HEK293 (cell line): ENCODE measurements around the gene DSP.

Experiments
- CTCF ChIA-PET: fragments of 350-600 bp; formaldehyde crosslinking; extraction: SDS; loops from one replicate; lab custom pipeline; 2021; ENCODE audit warnings: antibody characterized with exemption; lab: Yijun Ruan, JAX
- POLR2A ChIA-PET: fragments of 300-600 bp; formaldehyde crosslinking; extraction: SDS; loops from one replicate; lab custom pipeline; 2020; ENCODE audit warnings: antibody characterized with exemption, inconsistent platforms; lab: Yijun Ruan, JAX
- H3K27ac ChIP-seq: fragments of 200-500 bp; sonication (Bioruptor generic); 2 replicates; pipeline ENCODE4 v1.5.1; 2014; ENCODE audit warnings: low read depth, low read length, control low read depth, inconsistent platforms; ENCODE audit errors: extremely low read depth
- H3K36me3 ChIP-seq, 2 experiments: fragments of 200-500 bp in 1 of 2; sonication (Bioruptor generic) in 1 of 2; 1 replicate in 1 of 2; 2 replicates in 1 of 2; pipeline ENCODE4 v1.5.1; 2014 to 2017; ENCODE audit warnings: inconsistent platforms in 2 of 2, low read length in 2 of 2; ENCODE audit not compliant: control insufficient read depth in 2 of 2, insufficient read depth in 1 of 2
- H3K4me1 ChIP-seq: fragments of 200-500 bp; sonication (Bioruptor generic); 2 replicates; pipeline ENCODE4 v1.5.1; 2014; ENCODE audit warnings: mild to moderate bottlenecking, low read length, inconsistent platforms; ENCODE audit not compliant: control insufficient read depth, insufficient read depth
- H3K4me3 ChIP-seq: 2 replicates; pipeline ENCODE4 v1.5.1; 2011; ENCODE audit warnings: low read depth, mild to moderate bottlenecking, control low read depth, low read length, moderate library complexity
- H3K9me3 ChIP-seq: fragments of 200-500 bp; sonication (Bioruptor generic); 2 replicates; pipeline ENCODE4 v1.5.1; 2014; ENCODE audit warnings: low read depth, low read length, inconsistent platforms; ENCODE audit not compliant: control insufficient read depth, insufficient read depth
- EGR2 ChIP-seq: fragments of 450-650 bp; formaldehyde crosslinking; IDR thresholded peaks from 2 replicates; pipeline ENCODE4 v1.5.1; 2016; ENCODE audit warnings: low read depth, missing biosample characterization, missing genetic modification characterization
- PBX3 ChIP-seq: sonication (generic); formaldehyde crosslinking; IDR thresholded peaks from 2 replicates; pipeline ENCODE4 v1.8.1; 2022; ENCODE audit warnings: mild to moderate bottlenecking, moderate library complexity, missing genetic modification reagents
- PRDM2 ChIP-seq: fragments of 450-650 bp; formaldehyde crosslinking; IDR thresholded peaks from 2 replicates; pipeline ENCODE4 v1.5.1; 2016; ENCODE audit warnings: missing biosample characterization, missing genetic modification characterization, borderline replicate concordance
- SCRT2 ChIP-seq: fragments of 450-650 bp; formaldehyde crosslinking; IDR thresholded peaks from 2 replicates; pipeline ENCODE4 v1.5.1; 2016; ENCODE audit warnings: missing biosample characterization, missing genetic modification characterization
- SP7 ChIP-seq: fragments of 450-650 bp; formaldehyde crosslinking; IDR thresholded peaks from 2 replicates; pipeline ENCODE4 v1.5.1; 2016; ENCODE audit warnings: missing biosample characterization, missing genetic modification characterization
- YY2 ChIP-seq: fragments of 450-650 bp; formaldehyde crosslinking; IDR thresholded peaks from 2 replicates; pipeline ENCODE4 v1.5.1; 2016; ENCODE audit warnings: missing biosample characterization, missing genetic modification characterization
- ZBTB48 ChIP-seq: fragments of 450-650 bp; formaldehyde crosslinking; IDR thresholded peaks from 2 replicates; pipeline ENCODE4 v1.5.1; 2016; ENCODE audit warnings: missing biosample characterization, missing genetic modification characterization
- ZFP37 ChIP-seq: fragments of 450-650 bp; formaldehyde crosslinking; IDR thresholded peaks from 2 replicates; pipeline ENCODE4 v1.5.1; 2016; ENCODE audit warnings: missing biosample characterization, missing genetic modification characterization
- ZNF132 ChIP-seq: fragments of 450-650 bp; formaldehyde crosslinking; IDR thresholded peaks from 2 replicates; pipeline ENCODE4 v1.5.1; 2017; ENCODE audit warnings: missing biosample characterization, missing genetic modification characterization, borderline replicate concordance
- ZNF133 ChIP-seq: fragments of 450-650 bp; formaldehyde crosslinking; IDR thresholded peaks from 2 replicates; pipeline ENCODE4 v1.5.1; 2016; ENCODE audit warnings: missing biosample characterization, missing genetic modification characterization
- ZNF248 ChIP-seq: fragments of 450-650 bp; formaldehyde crosslinking; IDR thresholded peaks from 2 replicates; pipeline ENCODE4 v1.5.1; 2017; ENCODE audit warnings: missing biosample characterization, missing genetic modification characterization
- ZNF350 ChIP-seq: fragments of 450-650 bp; formaldehyde crosslinking; IDR thresholded peaks from 2 replicates; pipeline ENCODE4 v1.5.0; 2017; ENCODE audit warnings: missing biosample characterization, mild to moderate bottlenecking, missing genetic modification characterization
- ZNF354C ChIP-seq: fragments of 450-650 bp; formaldehyde crosslinking; IDR thresholded peaks from 2 replicates; pipeline ENCODE4 v1.5.1; 2016; ENCODE audit warnings: missing biosample characterization, missing genetic modification characterization, low read depth, borderline replicate concordance
- ZNF366 ChIP-seq: fragments of 450-650 bp; formaldehyde crosslinking; conservative IDR thresholded peaks from 2 replicates; pipeline ENCODE4 v1.5.1; 2016; ENCODE audit warnings: missing biosample characterization, missing genetic modification characterization
- ZNF404 ChIP-seq: fragments of 450-650 bp; formaldehyde crosslinking; IDR thresholded peaks from 2 replicates; pipeline ENCODE4 v1.5.1; 2017; ENCODE audit warnings: missing biosample characterization, missing genetic modification characterization
- ZNF449 ChIP-seq: fragments of 450-650 bp; formaldehyde crosslinking; IDR thresholded peaks from 2 replicates; pipeline ENCODE4 v1.5.1; 2017; ENCODE audit warnings: missing biosample characterization, mild to moderate bottlenecking, missing genetic modification characterization, moderate library complexity
- ZNF510 ChIP-seq: fragments of 450-650 bp; formaldehyde crosslinking; IDR thresholded peaks from 2 replicates; pipeline ENCODE4 v1.5.1; 2018; ENCODE audit warnings: mild to moderate bottlenecking, missing genetic modification characterization, missing biosample characterization; ENCODE audit not compliant: insufficient replicate concordance
- ZNF514 ChIP-seq: fragments of 450-650 bp; formaldehyde crosslinking; IDR thresholded peaks from 2 replicates; pipeline ENCODE4 v1.5.1; 2016; ENCODE audit warnings: missing biosample characterization, missing genetic modification characterization
- ZNF596 ChIP-seq: fragments of 450-650 bp; IDR thresholded peaks from 2 replicates; pipeline ENCODE4 v1.5.0; 2018; ENCODE audit warnings: missing biosample characterization, mild to moderate bottlenecking, missing genetic modification characterization, moderate library complexity
- ZNF600 ChIP-seq: fragments of 450-650 bp; formaldehyde crosslinking; IDR thresholded peaks from 2 replicates; pipeline ENCODE4 v1.5.1; 2016; ENCODE audit warnings: missing biosample characterization, missing genetic modification characterization
- ZNF677 ChIP-seq: fragments of 450-650 bp; IDR thresholded peaks from 2 replicates; pipeline ENCODE4 v1.5.0; 2018; ENCODE audit warnings: missing biosample characterization, mild to moderate bottlenecking, missing genetic modification characterization, moderate library complexity
- ZNF837 ChIP-seq: fragments of 450-650 bp; formaldehyde crosslinking; IDR thresholded peaks from 2 replicates; pipeline ENCODE4 v1.5.1; 2016; ENCODE audit warnings: missing biosample characterization, missing genetic modification characterization
- TF ChIP-seq, protein P1 (sequence below): fragments of 450-650 bp; formaldehyde crosslinking; IDR thresholded peaks from 2 replicates; pipeline ENCODE4 v1.5.1; 2016; ENCODE audit warnings: missing biosample characterization, missing genetic modification characterization, low read depth
- TF ChIP-seq, protein P2 (sequence below): fragments of 450-650 bp; formaldehyde crosslinking; IDR thresholded peaks from 2 replicates; pipeline ENCODE4 v1.5.1; 2016; ENCODE audit warnings: missing biosample characterization, missing genetic modification characterization

The DSP gene

DNA sequence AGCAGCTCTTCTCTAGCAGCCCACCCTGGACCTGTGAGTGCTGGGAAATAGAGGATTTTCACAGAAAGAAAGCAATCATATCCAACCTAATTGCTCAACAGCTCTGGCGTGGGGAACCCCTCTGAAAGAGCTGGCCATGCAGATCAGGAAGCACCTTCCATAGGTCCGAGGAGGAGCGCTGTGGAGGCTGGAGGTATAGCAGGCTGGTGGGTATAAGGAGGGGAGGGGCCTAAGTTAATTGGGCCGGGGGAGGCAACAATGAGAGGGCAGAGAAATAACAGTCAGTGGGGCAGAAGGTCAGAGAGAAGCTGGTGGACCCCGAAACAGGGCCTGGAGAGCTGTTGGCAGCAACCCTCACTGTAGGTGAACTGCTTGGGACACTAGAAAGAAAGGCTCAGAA lies 89.3 kb downstream of the DSP start:
- Histone ChIP-seq H3K27ac (no peak overlapping the region), H3K36me3 (no peaks in the 10 kb centered on the region), H3K4me1 (0 out of 2 replicates have a peak, but pooled peaks cover 3% of the 10 kb centered on the region), H3K4me3 (no peak overlapping the region), H3K9me3 (no peaks in the 10 kb centered on the region)
- POLR2A ChIA-PET = interaction anchor here (0.7 kb wide), 1 partner anchor 87 kb away, joined by 5 read pairs; no protein-coding TSS in a partner anchor
- CTCF ChIA-PET = interaction anchor here (0.7 to 1.4 kb wide), 4 partner anchors 9 to 280 kb away, joined by 3 read pairs; no protein-coding TSS in a partner anchor
- no peak for TF ChIP-seq ZNF248 (tag by site-specific recombination)
- TF ChIP-seq ZNF133 (tag by site-specific recombination) = no peak
- no peak for TF ChIP-seq ZNF354C
- no peak for TF ChIP-seq PRDM2 (tag by site-specific recombination)
- no peak for TF ChIP-seq ZNF837 (tag by site-specific recombination)
- no peak for TF ChIP-seq ZNF600 (tag by site-specific recombination)
- TF ChIP-seq ZNF350 = no peak
- TF ChIP-seq, all 188 proteins: peak for 0

DNA sequence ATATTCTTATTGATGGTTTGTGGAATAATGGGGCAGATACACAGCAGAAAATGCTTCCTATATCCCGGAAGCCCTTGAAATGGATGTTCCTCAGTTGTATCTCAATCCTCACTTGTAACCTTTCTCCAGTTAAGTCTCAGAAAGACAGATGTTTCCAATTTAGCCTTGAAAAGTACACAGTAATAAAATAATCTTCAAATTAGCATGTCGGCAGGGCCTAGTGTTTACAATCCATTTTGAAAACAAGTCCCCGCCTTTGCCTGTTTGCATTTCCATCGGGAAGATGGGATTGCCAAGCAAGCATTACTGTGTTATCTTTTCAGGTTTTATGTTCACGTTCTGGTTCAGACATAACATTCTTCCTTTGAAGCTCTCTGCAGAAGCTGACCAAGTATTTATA lies 90.0 kb downstream of the DSP start:
- no peaks in the 10 kb centered on the region for H3K9me3 ChIP-seq
- H3K36me3 ChIP-seq = no peaks in the 10 kb centered on the region
- POLR2A ChIA-PET = no interaction called here
- H3K4me3 ChIP-seq = no peak overlapping the region
- CTCF ChIA-PET = interaction anchor here (1.3 to 1.4 kb wide), 2 partner anchors 10 to 16 kb away, joined by 3 read pairs; no protein-coding TSS in a partner anchor
- H3K4me1 ChIP-seq = 0 out of 2 replicates have a peak, but pooled peaks cover 3% of the 10 kb centered on the region
- no peak overlapping the region for H3K27ac ChIP-seq
- TF ChIP-seq ZNF510 (tag by site-specific recombination) (no peak), ZNF366 (no peak), PBX3 (CRISPR knock-in tag) (no peak), ZNF404 (tag by site-specific recombination) (no peak), ZNF132 (tag by site-specific recombination) (no peak), ZNF677 (tag by site-specific recombination) (no peak), SP7 (no peak), ZNF514 (tag by site-specific recombination) (no peak), ZFP37 (tag by site-specific recombination) (no peak), EGR2 (tag by site-specific recombination) (no peak), ZBTB48 (no peak), ZNF449 (tag by site-specific recombination) (no peak), YY2 (tag by site-specific recombination) (no peak), ZNF596 (no peak), SCRT2 (tag by site-specific recombination) (no peak)
- TF ChIP-seq, protein P1, sequence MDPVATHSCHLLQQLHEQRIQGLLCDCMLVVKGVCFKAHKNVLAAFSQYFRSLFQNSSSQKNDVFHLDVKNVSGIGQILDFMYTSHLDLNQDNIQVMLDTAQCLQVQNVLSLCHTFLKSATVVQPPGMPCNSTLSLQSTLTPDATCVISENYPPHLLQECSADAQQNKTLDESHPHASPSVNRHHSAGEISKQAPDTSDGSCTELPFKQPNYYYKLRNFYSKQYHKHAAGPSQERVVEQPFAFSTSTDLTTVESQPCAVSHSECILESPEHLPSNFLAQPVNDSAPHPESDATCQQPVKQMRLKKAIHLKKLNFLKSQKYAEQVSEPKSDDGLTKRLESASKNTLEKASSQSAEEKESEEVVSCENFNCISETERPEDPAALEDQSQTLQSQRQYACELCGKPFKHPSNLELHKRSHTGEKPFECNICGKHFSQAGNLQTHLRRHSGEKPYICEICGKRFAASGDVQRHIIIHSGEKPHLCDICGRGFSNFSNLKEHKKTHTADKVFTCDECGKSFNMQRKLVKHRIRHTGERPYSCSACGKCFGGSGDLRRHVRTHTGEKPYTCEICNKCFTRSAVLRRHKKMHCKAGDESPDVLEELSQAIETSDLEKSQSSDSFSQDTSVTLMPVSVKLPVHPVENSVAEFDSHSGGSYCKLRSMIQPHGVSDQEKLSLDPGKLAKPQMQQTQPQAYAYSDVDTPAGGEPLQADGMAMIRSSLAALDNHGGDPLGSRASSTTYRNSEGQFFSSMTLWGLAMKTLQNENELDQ (tag by site-specific recombination) = no peak
- TF ChIP-seq, protein P2, sequence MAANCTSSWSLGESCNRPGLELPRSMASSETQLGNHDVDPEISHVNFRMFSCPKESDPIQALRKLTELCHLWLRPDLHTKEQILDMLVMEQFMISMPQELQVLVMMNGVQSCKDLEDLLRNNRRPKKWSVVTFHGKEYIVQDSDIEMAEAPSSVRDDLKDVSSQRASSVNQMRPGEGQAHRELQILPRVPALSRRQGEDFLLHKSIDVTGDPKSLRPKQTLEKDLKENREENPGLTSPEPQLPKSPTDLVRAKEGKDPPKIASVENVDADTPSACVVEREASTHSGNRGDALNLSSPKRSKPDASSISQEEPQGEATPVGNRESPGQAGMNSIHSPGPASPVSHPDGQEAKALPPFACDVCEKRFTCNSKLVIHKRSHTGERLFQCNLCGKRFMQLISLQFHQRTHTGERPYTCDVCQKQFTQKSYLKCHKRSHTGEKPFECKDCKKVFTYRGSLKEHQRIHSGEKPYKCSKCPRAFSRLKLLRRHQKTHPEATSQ = no peak
